Ishikawa (cell line): ENCODE results near the gene GJA10.

ENCODE experiments used
- CREB1 ChIP-seq: IDR thresholded peaks from 2 replicates; pipeline ENCODE4 v1.6.1; 2012; ENCODE audit warnings: low read depth
- EGR1 ChIP-seq: IDR thresholded peaks from 2 replicates; pipeline ENCODE4 v1.6.1; 2012
- FOXM1 ChIP-seq: IDR thresholded peaks from 2 replicates; pipeline ENCODE4 v1.6.1; 2012; ENCODE audit warnings: low read depth, borderline replicate concordance
- NFIC ChIP-seq: IDR thresholded peaks from 2 replicates; pipeline ENCODE4 v1.6.1; 2012
- RAD21 ChIP-seq: IDR thresholded peaks from 2 replicates; pipeline ENCODE4 v1.6.1; 2012; ENCODE audit warnings: low read depth
- TAF1 ChIP-seq: IDR thresholded peaks from 2 replicates; pipeline ENCODE4 v1.6.1; 2012; ENCODE audit warnings: low read depth, mild to moderate bottlenecking
- TEAD4 ChIP-seq: IDR thresholded peaks from 2 replicates; pipeline ENCODE4 v1.6.1; 2012
- YY1 ChIP-seq: IDR thresholded peaks from 2 replicates; pipeline ENCODE4 v1.6.1; 2012; ENCODE audit warnings: low read depth
- ZBTB7A ChIP-seq: IDR thresholded peaks from 2 replicates; pipeline ENCODE4 v1.6.1; 2012; ENCODE audit warnings: low read depth
- TF ChIP-seq, protein P1 (sequence below): IDR thresholded peaks from 2 replicates; pipeline ENCODE4 v1.6.1; 2012; ENCODE audit warnings: low read depth, mild to moderate bottlenecking
- TF ChIP-seq, protein P2 (sequence below): IDR thresholded peaks from 2 replicates; pipeline ENCODE4 v1.6.1; 2012

GJA10 gene

DNA sequence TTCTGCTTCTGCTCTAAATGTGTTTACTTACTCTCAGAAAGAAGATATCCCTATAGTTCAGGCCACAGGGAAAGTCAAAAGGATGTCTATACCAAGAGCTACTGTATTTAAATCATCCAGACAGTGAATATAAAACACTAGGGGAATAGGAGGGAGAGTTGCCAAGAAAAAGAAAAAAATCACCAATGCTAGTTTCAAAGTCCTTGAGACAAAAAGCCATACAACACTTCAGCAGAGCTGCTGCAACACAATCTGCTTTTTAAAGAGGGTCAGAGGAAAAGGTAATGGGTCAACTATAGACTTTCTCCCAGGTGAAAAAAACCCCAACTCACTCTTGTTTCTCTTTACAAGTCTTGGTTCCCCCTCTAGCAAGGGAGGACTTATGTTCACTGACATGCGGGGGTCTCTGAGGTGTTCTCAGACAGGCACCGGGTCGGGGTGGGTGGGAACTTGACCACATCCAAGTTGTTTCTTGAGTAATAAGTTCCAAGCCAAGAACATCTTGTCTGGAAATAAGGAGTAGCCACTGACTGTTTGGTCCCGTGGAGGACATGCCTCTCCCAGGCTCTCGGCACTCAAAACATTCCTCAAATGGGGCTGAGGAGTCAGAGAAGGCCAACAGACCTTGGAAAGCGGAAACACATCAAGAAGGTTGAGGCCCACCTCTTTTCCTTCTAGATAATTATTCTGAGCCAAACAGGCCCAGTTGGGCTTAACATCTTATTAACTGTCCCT lies 47.7 kb downstream of the GJA10 start:
- TF ChIP-seq YY1 (no peak), FOXM1 (no peak)

DNA sequence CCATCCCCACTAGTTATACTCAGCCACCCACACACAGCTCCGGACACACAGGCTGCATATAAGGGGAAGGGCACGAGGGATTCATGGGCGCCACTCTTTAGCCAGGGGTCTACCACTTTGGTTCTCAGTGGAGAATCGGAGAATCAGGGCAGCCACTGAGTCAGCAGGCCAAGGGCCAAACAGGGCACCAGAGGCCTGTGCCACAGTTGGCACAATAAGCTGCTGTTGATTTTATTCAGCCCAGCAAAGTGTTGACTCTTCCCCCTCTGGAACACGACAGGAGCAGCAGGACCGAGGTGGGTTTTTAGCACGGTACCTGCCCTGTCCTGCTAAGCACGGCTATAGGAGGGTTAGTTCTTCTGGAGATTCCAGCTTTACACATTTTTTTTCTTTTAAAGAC lies 48.3 kb downstream of the GJA10 start:
- TF ChIP-seq CREB1 (no peak), TEAD4 (no peak), YY1 (no peak), TAF1 (no peak)
- TF ChIP-seq, protein P1, sequence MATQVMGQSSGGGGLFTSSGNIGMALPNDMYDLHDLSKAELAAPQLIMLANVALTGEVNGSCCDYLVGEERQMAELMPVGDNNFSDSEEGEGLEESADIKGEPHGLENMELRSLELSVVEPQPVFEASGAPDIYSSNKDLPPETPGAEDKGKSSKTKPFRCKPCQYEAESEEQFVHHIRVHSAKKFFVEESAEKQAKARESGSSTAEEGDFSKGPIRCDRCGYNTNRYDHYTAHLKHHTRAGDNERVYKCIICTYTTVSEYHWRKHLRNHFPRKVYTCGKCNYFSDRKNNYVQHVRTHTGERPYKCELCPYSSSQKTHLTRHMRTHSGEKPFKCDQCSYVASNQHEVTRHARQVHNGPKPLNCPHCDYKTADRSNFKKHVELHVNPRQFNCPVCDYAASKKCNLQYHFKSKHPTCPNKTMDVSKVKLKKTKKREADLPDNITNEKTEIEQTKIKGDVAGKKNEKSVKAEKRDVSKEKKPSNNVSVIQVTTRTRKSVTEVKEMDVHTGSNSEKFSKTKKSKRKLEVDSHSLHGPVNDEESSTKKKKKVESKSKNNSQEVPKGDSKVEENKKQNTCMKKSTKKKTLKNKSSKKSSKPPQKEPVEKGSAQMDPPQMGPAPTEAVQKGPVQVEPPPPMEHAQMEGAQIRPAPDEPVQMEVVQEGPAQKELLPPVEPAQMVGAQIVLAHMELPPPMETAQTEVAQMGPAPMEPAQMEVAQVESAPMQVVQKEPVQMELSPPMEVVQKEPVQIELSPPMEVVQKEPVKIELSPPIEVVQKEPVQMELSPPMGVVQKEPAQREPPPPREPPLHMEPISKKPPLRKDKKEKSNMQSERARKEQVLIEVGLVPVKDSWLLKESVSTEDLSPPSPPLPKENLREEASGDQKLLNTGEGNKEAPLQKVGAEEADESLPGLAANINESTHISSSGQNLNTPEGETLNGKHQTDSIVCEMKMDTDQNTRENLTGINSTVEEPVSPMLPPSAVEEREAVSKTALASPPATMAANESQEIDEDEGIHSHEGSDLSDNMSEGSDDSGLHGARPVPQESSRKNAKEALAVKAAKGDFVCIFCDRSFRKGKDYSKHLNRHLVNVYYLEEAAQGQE: no peak

DNA sequence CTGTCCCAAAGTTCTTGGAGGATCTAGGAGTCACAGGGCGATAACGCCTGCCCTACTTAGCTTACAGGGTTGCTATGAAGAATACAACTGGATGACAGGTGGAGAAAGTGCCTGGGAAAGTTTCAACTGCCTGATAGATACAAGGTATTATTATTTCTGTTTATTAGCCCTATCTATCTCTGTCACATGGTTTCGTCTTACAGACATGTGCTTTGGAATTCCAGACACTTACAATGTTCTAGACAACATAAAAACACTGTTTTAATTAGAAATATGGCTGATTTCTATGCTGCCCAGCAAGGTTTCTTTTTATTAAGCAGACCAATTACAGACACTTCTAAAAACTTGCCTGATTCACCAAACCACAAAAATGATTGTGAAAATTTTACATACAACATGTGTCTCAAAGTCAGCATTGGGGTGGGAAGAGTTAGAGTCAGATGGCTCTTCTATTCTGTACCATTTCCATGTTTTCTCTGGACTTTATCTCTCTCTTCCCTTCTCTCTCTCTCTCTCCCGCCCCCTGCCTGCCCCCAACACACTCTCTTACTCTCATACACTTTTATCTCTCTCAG lies 50.0 kb downstream of the GJA10 start:
- TF ChIP-seq, protein P2, sequence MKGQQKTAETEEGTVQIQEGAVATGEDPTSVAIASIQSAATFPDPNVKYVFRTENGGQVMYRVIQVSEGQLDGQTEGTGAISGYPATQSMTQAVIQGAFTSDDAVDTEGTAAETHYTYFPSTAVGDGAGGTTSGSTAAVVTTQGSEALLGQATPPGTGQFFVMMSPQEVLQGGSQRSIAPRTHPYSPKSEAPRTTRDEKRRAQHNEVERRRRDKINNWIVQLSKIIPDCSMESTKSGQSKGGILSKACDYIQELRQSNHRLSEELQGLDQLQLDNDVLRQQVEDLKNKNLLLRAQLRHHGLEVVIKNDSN: no peak
- no peak for TF ChIP-seq CREB1
- TF ChIP-seq EGR1: no peak
- TF ChIP-seq RAD21: no peak
- no peak for TF ChIP-seq ZBTB7A
- no peak for TF ChIP-seq NFIC
- TF ChIP-seq TEAD4: no peak

DNA sequence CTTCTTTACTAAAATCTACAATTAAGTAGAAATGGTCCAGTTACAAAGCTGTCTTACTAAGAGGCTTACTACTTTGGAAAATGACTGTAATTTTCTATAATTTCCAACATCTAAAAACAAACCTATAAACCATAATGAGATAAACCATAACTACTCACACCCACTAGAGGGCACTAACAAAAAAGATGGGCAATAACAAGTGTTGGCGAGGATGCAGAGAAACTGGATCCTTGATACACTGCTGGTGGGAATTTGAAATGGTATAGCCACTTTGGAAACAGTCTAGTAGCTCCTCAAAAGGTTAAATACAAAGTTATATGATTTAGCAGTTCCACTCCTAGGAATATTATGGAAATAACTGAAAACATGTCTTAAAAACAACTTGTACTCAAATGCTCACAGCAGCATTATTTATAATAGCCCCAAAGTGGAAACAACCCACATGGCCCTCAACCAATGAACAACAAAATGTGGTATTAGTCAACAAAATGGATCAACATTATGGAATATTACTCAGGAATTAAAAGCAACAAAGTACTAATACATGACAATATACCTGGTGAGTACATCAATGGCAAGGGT lies 50.6 kb downstream of the GJA10 start:
- peak; percentile 47 for TF ChIP-seq RAD21
- no peak for TF ChIP-seq FOXM1
